ENCODE measurements around the gene PYGM.
"Not testable (repeated sequence)": the region's sequence is repeated elsewhere in the genome, so short reads cannot be mapped to it uniquely, and the experiment has no call there.

Gene PYGM

DNA sequence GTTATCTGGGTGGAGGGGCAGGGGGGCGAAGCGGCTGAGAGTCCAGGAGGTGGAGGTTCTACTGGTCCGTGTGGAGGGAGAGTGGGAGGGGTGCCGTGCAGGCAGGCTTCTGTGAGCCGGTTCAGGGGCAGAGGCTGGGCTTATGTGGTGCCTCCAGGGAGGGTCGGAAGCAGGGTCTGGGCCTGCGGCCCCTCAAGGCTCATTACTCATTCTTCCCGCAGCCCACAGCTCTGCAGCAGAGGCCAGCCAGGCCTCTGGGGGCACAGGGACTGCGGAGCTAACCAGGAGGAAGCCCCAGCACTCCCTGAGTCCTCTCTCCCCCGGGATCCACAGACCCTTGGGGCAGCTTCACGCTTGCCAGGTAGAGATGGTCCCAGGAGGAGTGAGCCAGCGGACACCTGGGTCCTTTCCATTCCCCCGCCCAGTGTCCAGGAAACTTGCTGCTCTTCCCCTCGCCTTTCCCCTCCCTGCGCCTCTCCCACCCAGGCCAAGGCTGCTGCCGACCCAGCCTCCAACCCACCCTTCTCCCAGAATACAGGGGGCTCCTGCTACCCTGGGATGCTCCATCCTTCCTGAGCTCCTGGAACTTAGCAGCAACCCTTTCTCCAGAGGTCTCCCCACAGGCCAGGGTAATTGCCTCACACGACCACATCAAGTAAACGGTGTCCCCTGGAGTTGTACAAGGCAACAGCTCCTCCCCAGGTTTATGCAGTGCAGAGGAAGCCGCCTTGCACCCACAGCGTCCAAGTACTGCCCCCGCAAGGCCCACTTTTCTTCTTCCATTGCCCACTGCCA lies 43.1 kb downstream of the PYGM start:
- DNase-seq: no peak

DNA sequence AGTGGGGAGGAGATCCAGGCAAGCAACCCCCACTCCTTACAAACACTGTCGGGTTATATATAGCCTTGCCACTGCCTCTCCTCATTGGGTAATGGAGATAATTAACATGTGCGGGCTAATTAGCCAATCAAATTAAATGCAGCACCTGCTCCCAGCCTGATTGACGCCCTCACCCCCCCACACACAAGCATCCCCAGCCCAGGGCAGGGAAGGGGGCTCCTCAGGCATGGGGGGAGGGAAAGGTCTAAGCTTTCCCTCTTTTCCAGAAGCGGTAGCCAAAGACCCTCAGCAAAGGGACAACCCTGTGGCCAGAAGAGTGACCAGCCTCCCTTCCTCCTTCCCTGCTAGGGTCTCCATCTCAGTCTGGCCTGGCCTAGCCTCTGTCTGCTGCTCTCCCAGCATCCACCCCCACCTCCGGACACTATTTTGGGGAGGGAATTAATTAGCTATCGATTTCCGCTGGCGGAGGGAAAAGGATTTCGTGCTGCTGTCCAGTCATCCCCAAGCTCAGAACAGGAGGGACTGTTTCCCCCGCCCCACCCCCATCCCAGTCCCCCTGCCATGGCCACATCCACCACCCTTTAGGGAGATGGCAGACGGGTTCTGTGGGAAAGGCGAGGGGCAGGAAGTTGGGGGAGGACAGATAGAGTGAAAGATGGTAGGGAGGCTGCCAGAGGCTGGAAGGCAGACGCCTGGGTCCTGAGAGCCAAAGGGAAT lies 43.9 kb downstream of the PYGM start:
- no peak for DNase-seq

DNA sequence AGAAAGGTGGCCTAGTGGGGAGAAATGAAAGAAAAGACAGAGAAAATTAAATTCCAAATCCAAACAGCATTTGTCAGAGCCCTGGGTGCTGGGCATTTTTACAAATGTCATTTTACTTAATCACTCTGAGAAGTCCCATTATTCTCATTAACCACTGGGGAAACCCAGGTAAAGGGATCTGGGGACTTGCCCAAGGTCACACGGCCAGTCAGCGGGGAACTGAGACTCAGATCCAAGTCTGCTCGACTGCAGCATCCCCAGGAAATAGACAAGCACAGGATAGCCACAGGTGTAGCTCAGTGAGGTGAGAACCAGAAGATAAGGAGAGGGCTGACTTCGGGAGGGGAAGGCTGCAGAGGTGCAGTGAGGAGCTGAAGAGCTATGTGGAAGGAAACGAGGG lies 44.7 kb downstream of the PYGM start:
- DNase-seq: no peak

DNA sequence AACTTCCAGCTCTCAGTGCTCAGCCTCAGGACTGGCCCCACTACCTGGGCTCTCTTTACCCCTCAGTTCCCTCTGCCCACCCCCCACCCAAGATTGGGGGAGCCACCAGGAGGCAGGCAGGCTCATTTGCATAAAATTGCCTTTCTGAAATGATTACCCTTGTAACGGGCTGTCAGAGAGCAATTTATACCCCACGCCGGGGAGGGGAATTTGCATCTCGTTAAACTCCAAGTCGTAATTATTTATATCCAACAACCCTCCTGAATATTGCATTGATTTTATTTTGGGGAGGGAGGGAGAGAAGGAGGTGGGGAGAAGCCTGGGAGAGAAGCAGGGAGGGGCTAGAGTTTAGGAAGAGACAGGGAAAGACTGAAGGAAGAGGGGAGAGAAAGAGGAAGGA lies 45.1 kb downstream of the PYGM start:
- DNase-seq: no peak

DNA sequence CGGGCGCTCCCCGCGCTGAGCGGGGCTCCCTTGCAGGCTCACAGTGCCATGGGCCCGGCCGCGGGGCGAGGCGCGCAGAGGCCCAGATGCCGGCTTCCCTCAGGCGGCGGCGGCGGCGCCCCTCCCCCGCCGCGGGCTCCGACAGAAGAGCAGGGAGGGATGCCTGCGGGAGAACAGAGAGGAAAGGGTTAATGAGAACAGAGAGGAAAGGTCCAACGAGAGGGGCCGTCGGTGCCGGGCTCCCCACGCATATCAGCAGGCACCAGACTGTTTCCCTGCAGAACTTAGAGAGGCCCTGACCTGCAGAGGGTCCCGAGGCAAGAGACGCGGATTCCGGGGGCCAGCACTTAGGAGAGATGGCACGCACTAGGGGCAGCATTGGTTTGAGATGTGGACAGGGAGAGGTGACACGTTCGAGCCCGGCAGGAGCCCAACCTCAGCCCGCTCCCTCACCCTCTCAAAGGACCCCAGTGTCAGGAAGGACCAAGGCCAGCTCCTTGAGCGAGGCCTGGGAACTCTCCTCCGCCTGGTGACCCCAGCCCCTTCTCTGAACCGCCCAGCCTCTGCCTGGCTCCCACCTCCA lies 45.9 kb downstream of the PYGM start:
- DNase-seq: no peak

DNA sequence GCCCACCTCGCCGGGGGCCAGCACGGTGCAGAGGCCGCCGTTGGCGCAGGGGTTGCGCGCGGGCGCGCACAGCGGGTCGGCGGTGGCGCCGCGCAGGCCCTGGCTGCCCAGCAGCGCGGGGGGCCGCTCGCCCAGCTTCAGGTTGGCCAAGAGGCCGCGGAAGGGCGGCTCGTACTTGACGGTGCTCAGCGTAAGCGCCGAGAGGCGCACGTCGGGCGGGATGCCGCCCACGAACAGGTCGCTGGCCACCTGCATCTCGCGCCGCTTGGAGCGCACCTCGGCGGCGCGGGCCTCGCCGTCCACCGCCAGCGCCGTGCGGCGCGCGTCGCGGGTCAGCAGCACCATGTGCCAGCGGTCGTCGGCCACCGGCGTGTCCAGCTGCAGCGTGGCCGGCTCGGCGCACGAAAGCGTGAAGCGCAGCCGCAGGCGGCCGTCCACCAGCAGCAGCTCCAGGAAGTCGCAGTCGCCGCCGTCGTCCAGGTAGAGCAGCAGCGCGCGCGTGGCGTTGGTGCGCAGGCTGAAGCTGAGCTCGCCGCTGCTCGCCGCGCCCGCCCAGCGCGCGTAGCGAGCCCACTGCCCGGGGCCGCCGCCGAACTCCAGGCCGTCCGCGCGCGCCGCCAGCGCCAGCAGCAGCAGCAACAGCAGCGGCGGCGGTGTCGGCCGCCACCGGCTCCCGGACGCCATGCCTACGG lies 46.6 kb downstream of the PYGM start:
- DNase-seq: peak; percentile 37

DNA sequence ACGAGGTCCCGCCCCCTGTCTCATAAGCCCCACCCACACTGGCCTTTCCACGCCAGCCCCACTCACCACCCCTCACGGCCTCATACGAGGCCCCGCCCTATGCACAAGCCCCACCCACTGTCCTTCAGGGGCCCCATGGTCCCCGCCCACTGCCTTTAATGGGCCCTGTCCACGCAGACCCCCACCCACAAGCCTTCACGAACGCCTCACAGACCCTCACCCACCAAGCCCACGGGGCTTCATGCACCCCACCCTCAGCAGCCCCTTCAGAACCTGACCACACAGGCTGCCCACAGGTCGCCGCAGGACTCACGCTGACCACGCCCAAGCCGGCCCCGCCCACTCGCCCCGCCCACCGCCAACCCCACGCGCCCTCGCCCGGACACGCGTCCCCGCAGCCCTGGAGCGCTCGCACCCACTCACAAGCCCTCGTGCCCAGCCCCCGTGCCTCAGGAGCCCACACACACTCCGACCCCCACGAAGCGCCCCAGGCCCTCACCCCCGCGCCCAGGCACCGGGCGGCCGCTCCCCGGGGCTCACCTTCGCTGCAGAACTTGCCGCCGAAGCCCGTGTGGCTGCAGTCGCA lies 47.3 kb downstream of the PYGM start:
- DNase-seq: no peak

DNA sequence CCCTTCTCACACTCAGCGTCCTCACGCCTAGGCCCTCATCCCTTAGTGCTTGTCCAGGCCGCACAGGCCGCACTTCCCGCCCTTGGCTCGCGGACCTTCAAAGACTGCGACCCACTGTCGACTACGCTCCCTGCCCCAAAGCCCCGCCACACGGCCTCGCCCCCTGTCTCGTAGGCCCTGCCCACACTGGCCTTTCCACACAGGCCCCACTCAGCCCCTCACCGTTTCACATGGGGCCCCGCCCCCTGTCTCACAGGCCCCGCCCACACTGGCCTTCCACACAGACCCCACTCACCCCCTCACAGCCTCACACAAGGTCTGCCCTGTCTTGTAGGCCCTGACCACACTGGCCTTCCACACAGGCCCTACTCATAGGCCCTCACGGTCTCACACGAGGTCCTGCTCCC lies 47.8 kb downstream of the PYGM start:
- no peak for DNase-seq

DNA sequence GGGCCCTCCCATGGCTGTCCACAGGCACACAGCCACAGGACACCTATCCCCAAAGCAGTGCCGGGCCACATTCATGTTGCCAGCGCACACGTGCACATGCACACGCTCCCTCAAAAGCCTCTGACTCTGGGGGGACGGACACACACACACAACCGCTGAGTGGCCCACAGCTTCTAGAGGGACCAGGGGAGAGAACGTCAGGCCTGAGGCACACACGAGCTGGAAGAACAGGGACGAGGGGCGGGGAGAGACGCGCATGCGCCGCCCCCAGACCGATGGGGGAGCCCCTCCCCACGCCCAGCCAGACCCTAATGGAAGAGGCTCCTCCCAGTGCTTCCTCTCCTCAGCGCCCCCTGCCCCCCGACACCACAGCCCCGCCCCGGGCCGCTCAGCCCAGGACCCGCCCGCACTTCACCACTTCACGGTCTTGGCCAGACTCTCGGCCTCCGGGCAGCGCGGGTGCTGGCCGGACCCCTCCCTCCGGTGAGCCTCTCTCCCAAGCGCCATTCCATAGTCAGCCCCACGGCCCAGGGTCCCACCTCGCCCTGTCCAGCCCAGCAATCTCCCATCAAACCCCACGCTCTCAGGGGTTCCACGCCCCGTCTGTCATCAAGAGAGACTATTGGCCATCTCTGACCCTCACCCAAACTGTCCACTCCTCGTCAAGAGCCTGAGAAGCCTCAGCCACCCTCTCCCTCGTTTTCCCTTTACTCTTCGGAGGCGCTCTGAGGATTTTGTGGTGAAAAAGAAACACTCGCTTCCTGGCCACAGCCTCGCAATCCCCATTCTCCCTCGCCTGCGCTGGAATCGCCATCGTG lies 48.4 kb downstream of the PYGM start:
- no peak for DNase-seq

DNA sequence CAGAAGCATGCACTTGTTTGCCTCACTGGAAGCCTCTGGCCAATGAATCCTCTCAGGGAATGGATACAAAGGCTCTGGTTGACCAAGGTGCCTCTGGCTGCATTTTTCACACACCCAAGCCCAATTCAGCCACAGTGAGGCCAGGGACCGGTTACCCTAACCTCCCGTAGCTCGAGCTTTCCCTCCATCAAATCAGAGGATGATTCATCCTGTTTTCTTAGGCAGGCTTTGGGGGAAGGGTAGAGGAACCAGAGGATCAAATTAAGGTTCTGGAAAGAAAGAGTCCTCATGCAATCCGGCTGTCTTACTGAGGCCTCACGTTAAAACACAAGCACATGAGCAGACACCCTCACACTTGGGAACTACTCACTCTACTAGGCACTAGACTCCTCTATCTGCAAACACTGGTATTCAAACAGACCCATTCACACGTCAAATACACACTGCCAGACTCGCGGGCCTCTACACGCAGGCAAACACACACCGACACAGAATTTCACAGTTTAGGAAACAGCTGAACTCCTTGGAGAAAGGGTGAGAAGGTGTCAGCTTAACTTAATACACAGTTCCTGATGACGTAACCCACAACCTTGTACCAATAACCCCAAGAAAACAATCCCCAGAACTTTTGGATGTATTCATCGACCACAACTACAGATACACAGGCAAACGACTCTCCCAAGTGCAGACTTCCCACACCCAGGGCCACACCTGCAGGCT lies 49.2 kb downstream of the PYGM start:
- peak; percentile 60 for DNase-seq

DNA sequence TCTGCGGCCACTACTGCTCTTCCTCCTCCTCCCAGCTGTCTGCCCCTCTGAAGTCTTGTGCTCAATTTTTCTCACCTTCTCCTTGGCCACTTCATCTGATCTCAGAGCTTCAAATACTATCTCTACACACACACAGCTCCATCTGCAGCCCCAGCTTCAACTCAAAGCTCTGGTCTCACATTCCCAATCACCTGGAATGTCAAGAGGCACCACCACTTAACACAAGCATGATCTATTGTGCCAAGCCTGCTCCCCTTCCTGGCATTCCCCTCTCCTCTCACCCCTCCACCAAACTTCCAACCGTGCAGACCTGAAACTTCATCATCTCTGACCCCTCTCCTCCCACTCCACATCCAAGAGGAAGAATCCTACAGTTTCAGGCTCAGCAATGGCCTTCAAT lies 54.3 kb downstream of the PYGM start:
- DNase-seq: no peak

DNA sequence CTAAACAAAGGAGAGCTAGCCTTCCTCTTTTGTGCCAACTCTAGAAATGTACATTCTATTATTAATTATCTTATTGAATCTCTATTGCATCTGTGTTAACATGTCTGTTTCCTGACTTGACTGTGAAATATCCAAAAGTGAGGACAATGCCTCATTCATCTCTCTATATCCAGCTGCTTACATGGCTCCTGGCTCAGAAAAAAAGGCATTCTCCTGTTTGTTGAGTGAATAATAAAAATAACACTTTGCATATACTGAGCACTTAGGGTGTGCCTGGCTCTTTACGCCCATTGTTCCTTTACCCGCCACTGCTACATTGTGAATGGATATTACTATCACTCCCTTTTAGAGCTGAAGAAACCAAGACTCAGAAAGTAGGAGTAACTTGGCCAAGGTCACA lies 56.7 kb downstream of the PYGM start:
- DNase-seq: no peak

DNA sequence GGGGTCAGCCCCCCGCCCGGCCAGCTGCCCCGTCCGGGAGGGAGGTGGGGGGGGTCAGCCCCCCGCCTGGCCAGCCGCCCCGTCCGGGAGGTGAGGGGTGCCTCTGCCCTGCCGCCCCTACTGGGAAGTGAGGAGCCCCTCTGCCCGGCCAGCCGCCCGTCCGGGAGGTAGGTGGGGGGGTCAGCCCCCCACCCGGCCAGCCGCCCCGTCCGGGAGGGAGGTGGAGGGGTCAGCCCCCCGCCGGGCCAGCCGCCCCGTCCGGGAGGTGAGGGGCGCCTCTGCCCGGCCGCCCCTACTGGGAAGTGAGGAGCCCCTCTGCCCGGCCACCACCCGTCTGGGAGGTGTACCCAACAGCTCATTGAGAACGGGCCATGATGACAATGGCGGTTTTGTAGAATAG lies 57.8 kb downstream of the PYGM start:
- not testable (repeated sequence) for DNase-seq

DNA sequence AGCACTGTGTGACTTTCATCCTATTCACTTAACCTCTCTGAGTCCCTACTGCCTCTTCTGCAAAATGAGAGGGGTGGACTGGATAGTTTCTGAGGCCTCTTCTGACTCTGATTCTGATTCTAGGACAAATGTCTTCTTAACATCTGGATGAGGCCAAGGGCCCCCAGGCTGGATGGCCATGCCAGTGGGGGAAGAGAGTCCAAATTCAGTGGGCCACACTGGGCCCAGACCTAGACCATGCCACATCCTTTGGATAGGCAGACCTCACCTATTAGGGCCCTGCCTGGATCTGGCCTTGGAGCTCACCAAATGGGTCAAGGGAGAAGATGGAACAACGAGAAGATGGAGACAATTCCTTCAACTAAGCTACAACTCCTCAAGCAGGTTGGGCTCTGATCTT lies 61.3 kb downstream of the PYGM start:
- DNase-seq: no peak

DNA sequence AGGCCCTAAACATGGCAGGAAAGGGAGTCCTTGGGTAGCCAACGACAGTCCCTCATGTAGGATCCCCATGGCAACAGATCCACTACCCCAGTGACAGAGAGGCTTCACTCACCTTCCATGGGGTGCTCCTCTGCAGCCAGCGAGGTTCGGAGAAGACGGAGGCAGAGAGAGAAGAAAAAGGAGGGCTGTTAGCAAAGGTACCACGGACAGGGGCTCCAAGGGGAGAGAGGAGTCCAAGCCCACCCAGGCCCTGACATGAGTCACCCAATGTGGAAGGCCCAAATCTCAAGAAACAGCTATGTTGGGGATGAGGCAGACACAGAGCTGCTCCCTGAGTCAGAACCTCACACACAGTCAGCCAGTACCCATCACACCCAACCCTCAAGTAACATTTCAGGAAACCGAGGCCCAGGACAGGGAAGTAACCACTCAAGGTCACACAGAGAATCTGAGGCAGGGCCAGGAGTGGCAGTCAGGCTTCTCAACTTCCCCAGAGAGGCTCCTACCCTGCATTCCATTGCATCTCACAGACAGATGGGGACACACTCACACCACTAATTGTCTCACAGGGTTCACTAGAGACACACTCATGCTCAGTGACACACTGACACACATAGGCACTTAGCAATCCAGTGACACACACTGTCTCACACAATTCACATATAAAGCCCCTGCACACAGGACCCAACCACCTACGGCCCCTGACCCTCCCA lies 62.0 kb downstream of the PYGM start:
- no peak for DNase-seq

All from fibroblast of skin of scalp (primary cell).